Measurements from ENCODE around the gene MACROD1.
"Not testable (repeated sequence)": the region's sequence is repeated elsewhere in the genome, so short reads cannot be mapped to it uniquely, and the experiment has no call there.

The MACROD1 gene

GRCh38 chr11:64185175-64185692 lies 19.3 kb upstream of the MACROD1 start:
- no peak for DNase-seq

- no peak for DNase-seq
Observed at GRCh38 chr11:64183890-64184289, 18.0 kb upstream of the MACROD1 start.

- DNase-seq: peak; percentile 92
Observed at GRCh38 chr11:64181506-64182411, 15.8 kb upstream of the MACROD1 start.

GRCh38 chr11:64180891-64181290 lies 15.0 kb upstream of the MACROD1 start:
- no peak for DNase-seq

- DNase-seq: no peak
Observed at GRCh38 chr11:64178951-64179639, 13.2 kb upstream of the MACROD1 start.

- no peak for DNase-seq
Observed at GRCh38 chr11:64178203-64178602, 12.3 kb upstream of the MACROD1 start.

GRCh38 chr11:64176751-64177150 lies 10.8 kb upstream of the MACROD1 start:
- DNase-seq: no peak

GRCh38 chr11:64173616-64174355 lies 7.9 kb upstream of the MACROD1 start:
- no peak for DNase-seq

GRCh38 chr11:64170419-64170818 lies 4.5 kb upstream of the MACROD1 start:
- DNase-seq: no peak

GRCh38 chr11:64165481-64165841 lies 452 bp downstream of the MACROD1 start:
- no peak for DNase-seq

- DNase-seq: no peak
Observed at GRCh38 chr11:64164392-64165312, 1.3 kb downstream of the MACROD1 start.

GRCh38 chr11:64163951-64164350 lies 2.0 kb downstream of the MACROD1 start:
- no peak for DNase-seq

- not testable (repeated sequence) for DNase-seq
Observed at GRCh38 chr11:64162769-64163168, 3.1 kb downstream of the MACROD1 start.

GRCh38 chr11:64161037-64161436 lies 4.9 kb downstream of the MACROD1 start:
- no peak for DNase-seq

- no peak for DNase-seq
Observed at GRCh38 chr11:64157631-64158394, 8.1 kb downstream of the MACROD1 start.

GRCh38 chr11:64156235-64157011 lies 9.5 kb downstream of the MACROD1 start:
- DNase-seq: no peak

GRCh38 chr11:64153812-64154211 lies 12.1 kb downstream of the MACROD1 start:
- DNase-seq: no peak

- DNase-seq: peak; percentile 68
Observed at GRCh38 chr11:64152841-64153691, 12.8 kb downstream of the MACROD1 start.

- DNase-seq: no peak
Observed at GRCh38 chr11:64151337-64151736, 14.6 kb downstream of the MACROD1 start.

Measured in left hindlimb (tissue), 1 donor.